T-helper 1 cell treated with Interleukin-12 subunit alpha and Interleukin-12 subunit beta and Interleukin-4 antibody, amounts not matched to agents 30 ng/mL and 1 ng/mL, for 36 hours (primary cell): ENCODE results near the gene CNPY1. TPM values are rescaled to one million over a fixed set of nuclear protein-coding genes. Genes with fewer than 3 reads are reported as not detected.

ENCODE experiments used
- intact Hi-C: fragments of 100-400 bp; cut with micrococcal nuclease; formaldehyde crosslinking; loops from one replicate; pipeline ENCODE4 v1.15.1; 2024
- total RNA-seq: library from RNA; stranded (reverse); gene quantifications from 2 replicates; pipeline ENCODE4 v1.2.3, GENCODE V29; 2022

CNPY1 gene
- total RNA-seq, 1 donor from 2014 or later, result not detected

GRCh38 chr7:155490697-155491628 is 55.4 kb downstream of the CNPY1 start:
- intact Hi-C loops, result loop anchor here (1.0 kb wide), 1 partner anchor 14 kb away; no protein-coding TSS in a partner anchor

- intact Hi-C loops, result loop anchor here (1.0 kb wide), 1 partner anchor 13 kb away; no protein-coding TSS in a partner anchor
Measured at GRCh38 chr7:155489862-155490696, 56.3 kb downstream of the CNPY1 start.

GRCh38 chr7:155489158-155489840 is 57.1 kb downstream of the CNPY1 start:
- intact Hi-C loops, result no loop called here

GRCh38 chr7:155488483-155489127 is 57.8 kb downstream of the CNPY1 start:
- intact Hi-C loops, result no loop called here

- intact Hi-C loops, result no loop called here
Measured at GRCh38 chr7:155487509-155488482, 58.6 kb downstream of the CNPY1 start.

GRCh38 chr7:155486783-155487508 is 59.4 kb downstream of the CNPY1 start:
- intact Hi-C loops, result no loop called here

GRCh38 chr7:155484483-155485399 is 61.6 kb downstream of the CNPY1 start:
- intact Hi-C loops, result no loop called here

GRCh38 chr7:155483868-155484325 is 62.5 kb downstream of the CNPY1 start:
- intact Hi-C loops, result no loop called here

- intact Hi-C loops, result no loop called here
Measured at GRCh38 chr7:155483245-155483644, 63.1 kb downstream of the CNPY1 start.

GRCh38 chr7:155482511-155483183 is 63.7 kb downstream of the CNPY1 start:
- intact Hi-C loops, result no loop called here

GRCh38 chr7:155481764-155482163 is 64.6 kb downstream of the CNPY1 start:
- intact Hi-C loops, result no loop called here

- intact Hi-C loops, result loop anchor here (1.0 kb wide), 1 partner anchor 13 kb away; no protein-coding TSS in a partner anchor
Measured at GRCh38 chr7:155477476-155477875, 68.9 kb downstream of the CNPY1 start.

GRCh38 chr7:155471718-155472117 is 74.6 kb downstream of the CNPY1 start:
- intact Hi-C loops, result no loop called here

- intact Hi-C loops, result no loop called here
Measured at GRCh38 chr7:155470686-155471638, 75.4 kb downstream of the CNPY1 start.

- intact Hi-C loops, result no loop called here
Measured at GRCh38 chr7:155470186-155470487, 76.2 kb downstream of the CNPY1 start.
